Stimulated activated effector memory CD8-positive, alpha-beta T cell treated with anti-CD3 and anti-CD28 coated beads, Interleukin-12 subunit alpha, Interleukin-12 subunit beta, amount 100 ng/mL, for 72 hours (primary cell): Measurements from ENCODE around the gene AKAP17A.
"Not testable (repeated sequence)": the region's sequence is repeated elsewhere in the genome, so short reads cannot be mapped to it uniquely, and the experiment has no call there.

Experiments
- ATAC-seq: fragments of 150-1000 bp; cut with Tn5 transposase; 2 replicates; pipeline ENCODE4 v1.10.0; 2021
- DNase-seq, 2 donors: peaks; one replicate each; pipeline ENCODE4 v3.0.0; 2021 to 2022; ENCODE audit warnings: low spot score in 2 of 2
- H3K27ac Mint-ChIP-seq: one replicate; pipeline ENCODE4 v1.8.0; 2022; ENCODE audit warnings: mild to moderate bottlenecking, mixed read lengths
- H3K36me3 Mint-ChIP-seq: one replicate; pipeline ENCODE4 v1.8.0; 2022; ENCODE audit warnings: mild to moderate bottlenecking, mixed read lengths
- H3K4me1 Mint-ChIP-seq: one replicate; pipeline ENCODE4 v1.8.0; 2022; ENCODE audit warnings: mixed read lengths
- H3K4me3 Mint-ChIP-seq: one replicate; pipeline ENCODE4 v1.8.0; 2022; ENCODE audit warnings: mild to moderate bottlenecking, mixed read lengths
- H3K9me3 Mint-ChIP-seq: one replicate; pipeline ENCODE4 v1.8.0; 2022; ENCODE audit warnings: mixed read lengths

AKAP17A gene

GRCh38 chrX:1610736-1611135, 19.3 kb downstream of the AKAP17A start:
- Mint-ChIP-seq H3K4me1 (peaks cover under 1% of the 10 kb centered on the region), H3K4me3 (no peak overlapping the region), H3K36me3 (peaks cover 21% of the 10 kb centered on the region), H3K9me3 (no peaks in the 10 kb centered on the region), H3K27ac (peak overlapping the region; percentile 69)
- DNase-seq (no peak), ATAC-seq (no peak)

- no peak for ATAC-seq
- Mint-ChIP-seq H3K4me1 (no peaks in the 10 kb centered on the region), H3K4me3 (no peak overlapping the region), H3K9me3 (no peaks in the 10 kb centered on the region), H3K27ac (no peak overlapping the region), H3K36me3 (peaks cover 7% of the 10 kb centered on the region)
- DNase-seq, result no peak
Measured at GRCh38 chrX:1612641-1613286, 21.4 kb downstream of the AKAP17A start.

GRCh38 chrX:1614927-1615326, 23.5 kb downstream of the AKAP17A start, which contains the start of gene ASMT:
Gene ASMT (plus strand): TSS chrX:1615059. CDS start chrX:1615200, 141 bp downstream.
- Mint-ChIP-seq H3K4me1 (no peaks in the 10 kb centered on the region), H3K27ac (no peak within 1 kb of the TSS), H3K36me3 (no peaks in the 10 kb centered on the region), H3K4me3 (no peak within 1 kb of the TSS), H3K9me3 (no peaks in the 10 kb centered on the region)
- DNase-seq (no peak), ATAC-seq (no peak)

- no peaks in the 10 kb centered on the region for H3K4me1 Mint-ChIP-seq
- H3K36me3 Mint-ChIP-seq, result no peaks in the 10 kb centered on the region
- no peak overlapping the region for H3K4me3 Mint-ChIP-seq
- H3K9me3 Mint-ChIP-seq, result no peaks in the 10 kb centered on the region
- ATAC-seq (no peak), DNase-seq (no peak)
- H3K27ac Mint-ChIP-seq, result no peak overlapping the region
Measured at GRCh38 chrX:1618689-1619088, 27.3 kb downstream of the AKAP17A start.

- ATAC-seq (no peak), DNase-seq (no peak)
- H3K36me3 Mint-ChIP-seq, result no peaks in the 10 kb centered on the region
- H3K27ac Mint-ChIP-seq, result no peak overlapping the region
- H3K4me1 Mint-ChIP-seq, result no peaks in the 10 kb centered on the region
- H3K4me3 Mint-ChIP-seq, result no peak overlapping the region
- H3K9me3 Mint-ChIP-seq, result no peaks in the 10 kb centered on the region
Measured at GRCh38 chrX:1623691-1624090, 32.3 kb downstream of the AKAP17A start.

GRCh38 chrX:1624158-1624860, 32.9 kb downstream of the AKAP17A start:
- ATAC-seq, H3K27ac Mint-ChIP-seq, H3K9me3 Mint-ChIP-seq, H3K36me3 Mint-ChIP-seq, DNase-seq, H3K4me1 Mint-ChIP-seq, H3K4me3 Mint-ChIP-seq: not testable (repeated sequence)

GRCh38 chrX:1624861-1625215, 33.4 kb downstream of the AKAP17A start:
- H3K27ac Mint-ChIP-seq, H3K36me3 Mint-ChIP-seq, H3K4me3 Mint-ChIP-seq, H3K9me3 Mint-ChIP-seq, H3K4me1 Mint-ChIP-seq, DNase-seq, ATAC-seq: not testable (repeated sequence)

- Mint-ChIP-seq H3K27ac (peak overlapping the region; percentile 55), H3K4me3 (no peak overlapping the region), H3K36me3 (no peaks in the 10 kb centered on the region)
Measured at GRCh38 chrX:1629244-1629643, 37.8 kb downstream of the AKAP17A start.

GRCh38 chrX:1646009-1646408, 54.6 kb downstream of the AKAP17A start:
- no peak overlapping the region for H3K27ac Mint-ChIP-seq
- H3K36me3 Mint-ChIP-seq, result no peaks in the 10 kb centered on the region
- H3K4me3 Mint-ChIP-seq, result no peak overlapping the region
- ATAC-seq, result no peak
- H3K9me3 Mint-ChIP-seq, result peaks cover 9% of the 10 kb centered on the region
- peaks cover 6% of the 10 kb centered on the region for H3K4me1 Mint-ChIP-seq
- no peak for DNase-seq

More at GRCh38 chrX:1629244-1629643, 37.8 kb downstream of the AKAP17A start:
- ATAC-seq, result no peak
- no peak for DNase-seq
- H3K9me3 Mint-ChIP-seq, result no peaks in the 10 kb centered on the region
- H3K4me1 Mint-ChIP-seq, result no peaks in the 10 kb centered on the region

- Mint-ChIP-seq H3K36me3 (no peaks in the 10 kb centered on the region), H3K4me1 (peaks cover 6% of the 10 kb centered on the region), H3K4me3 (no peak overlapping the region), H3K27ac (no peak overlapping the region), H3K9me3 (peaks cover 9% of the 10 kb centered on the region)
- ATAC-seq (no peak), DNase-seq (no peak)
Measured at GRCh38 chrX:1649621-1650020, 58.2 kb downstream of the AKAP17A start.
